Vagina (tissue), 2 donors: ENCODE data around the gene ACOXL.

Experiments
- CTCF ChIP-seq, 3 experiments: fragments of 450-650 bp in 2 of 3; fragments of 200-600 bp in 1 of 3; sonication (generic) in 1 of 3; IDR thresholded peaks; one replicate each; pipeline ENCODE4 v1.5.1; 2017 to 2019; ENCODE audit warnings: antibody characterized with exemption in 3 of 3, mild to moderate bottlenecking in 2 of 3, moderate library complexity in 2 of 3
- POLR2A ChIP-seq, 2 donors: fragments of 450-650 bp; IDR thresholded peaks; one replicate each; pipeline ENCODE4 v1.6.1; 2017; ENCODE audit warnings: antibody characterized with exemption in 2 of 2, mild to moderate bottlenecking in 2 of 2, moderate library complexity in 2 of 2

GRCh38 chr2:111159641-111160040 lies 427.3 kb downstream of the ACOXL start:
- TF ChIP-seq CTCF (IDR thresholded peaks at IDR 0.05) (no peak), POLR2A (IDR thresholded peaks at IDR 0.05) (no peak)
